ENCODE measurements around the gene ST3GAL6.

The ST3GAL6 gene

GRCh38 chr3:98763819-98764418, 779 bp downstream of the ST3GAL6 start:
- DNase-seq (ENCODE audit: insufficient read length, low spot score) (no peak), FAIRE-seq (no peak)
- no peak for TF ChIP-seq CTCF (IDR thresholded peaks at IDR 0.05; ENCODE audit: insufficient read depth, missing control alignments)

- FAIRE-seq = no peak
- no peak for DNase-seq (ENCODE audit: insufficient read length, low spot score)
- no peak for TF ChIP-seq CTCF (IDR thresholded peaks at IDR 0.05; ENCODE audit: insufficient read depth, missing control alignments)
Measured at GRCh38 chr3:98764472-98764884, 1.3 kb downstream of the ST3GAL6 start.

DNA sequence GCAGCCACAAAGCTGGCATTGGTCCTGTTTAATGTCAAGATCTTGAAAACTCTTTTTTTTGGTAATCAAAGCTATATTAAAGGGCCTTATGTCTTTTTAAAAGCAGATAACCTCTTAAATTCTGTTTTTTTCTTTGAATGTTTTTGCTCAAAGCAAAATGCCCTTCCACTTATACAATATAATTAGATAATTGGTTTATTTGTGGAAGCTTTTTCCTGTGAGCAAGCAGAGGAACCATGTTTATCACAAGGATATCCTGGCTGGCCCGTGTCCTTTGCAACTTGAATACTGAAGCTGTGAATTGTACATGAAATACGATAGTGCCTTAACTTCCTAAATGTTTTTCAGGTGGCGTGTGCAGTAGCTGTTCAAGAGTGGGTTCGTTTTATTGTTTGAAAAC, 2.6 kb downstream of the ST3GAL6 start:
- DNase-seq (ENCODE audit: insufficient read length, low spot score) = no peak
- no peak for TF ChIP-seq CTCF (IDR thresholded peaks at IDR 0.05; ENCODE audit: insufficient read depth, missing control alignments)
- no peak for FAIRE-seq

DNA sequence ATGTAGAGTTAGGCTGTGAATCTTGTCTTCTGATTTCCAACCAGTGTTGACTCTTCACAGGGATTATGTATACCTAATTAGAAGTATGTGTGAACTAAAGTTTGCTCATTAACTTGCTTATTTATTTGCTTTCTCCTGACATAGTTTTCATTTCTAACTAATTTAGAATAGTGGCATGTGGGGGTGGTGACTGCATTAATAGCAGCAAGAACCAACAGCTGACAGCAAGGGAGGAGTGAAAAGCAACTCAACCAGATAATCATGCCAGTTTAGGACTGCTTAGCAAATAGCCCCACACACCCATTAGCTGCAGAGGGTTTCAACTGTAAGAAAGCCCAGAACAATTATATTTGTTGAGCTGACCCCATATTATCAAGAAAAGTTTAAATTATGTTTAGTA, 3.8 kb downstream of the ST3GAL6 start:
- DNase-seq (ENCODE audit: insufficient read length, low spot score) (no peak), FAIRE-seq (no peak)
- TF ChIP-seq CTCF (IDR thresholded peaks at IDR 0.05; ENCODE audit: insufficient read depth, missing control alignments) = no peak

DNA sequence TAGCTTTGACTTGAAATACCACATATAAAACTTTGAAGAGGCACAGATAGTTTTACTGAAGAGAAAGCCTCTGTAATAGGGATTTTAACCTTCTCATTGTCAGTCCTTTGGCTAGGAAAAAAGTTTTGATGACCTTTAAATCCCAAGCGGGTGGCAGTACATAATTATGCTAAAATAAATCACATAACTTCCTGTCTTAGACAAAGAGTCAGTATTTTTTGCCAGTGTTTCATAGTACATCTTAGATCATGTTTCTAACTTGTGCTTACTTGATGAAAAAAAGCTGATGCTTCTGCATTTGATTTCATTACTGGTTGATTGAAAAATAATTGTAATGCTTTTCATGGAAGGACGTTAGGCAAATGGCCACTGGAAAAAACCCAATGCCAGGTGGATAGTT, 5.8 kb downstream of the ST3GAL6 start:
- FAIRE-seq (no peak), DNase-seq (ENCODE audit: insufficient read length, low spot score) (no peak)
- no peak for TF ChIP-seq CTCF (IDR thresholded peaks at IDR 0.05; ENCODE audit: insufficient read depth, missing control alignments)

GRCh38 chr3:98769448-98769847, 6.3 kb downstream of the ST3GAL6 start:
- no peak for TF ChIP-seq CTCF (IDR thresholded peaks at IDR 0.05; ENCODE audit: insufficient read depth, missing control alignments)
- DNase-seq (ENCODE audit: insufficient read length, low spot score) = no peak
- no peak for FAIRE-seq

GRCh38 chr3:98770261-98771039, 7.3 kb downstream of the ST3GAL6 start:
- no peak for TF ChIP-seq CTCF (IDR thresholded peaks at IDR 0.05; ENCODE audit: insufficient read depth, missing control alignments)
- FAIRE-seq (no peak), DNase-seq (ENCODE audit: insufficient read length, low spot score) (no peak)
